Measurements from ENCODE around the gene PXDN.

- no peak for TF ChIP-seq POLR2A (IDR thresholded peaks at IDR 0.05)
- TF ChIP-seq, protein P1, sequence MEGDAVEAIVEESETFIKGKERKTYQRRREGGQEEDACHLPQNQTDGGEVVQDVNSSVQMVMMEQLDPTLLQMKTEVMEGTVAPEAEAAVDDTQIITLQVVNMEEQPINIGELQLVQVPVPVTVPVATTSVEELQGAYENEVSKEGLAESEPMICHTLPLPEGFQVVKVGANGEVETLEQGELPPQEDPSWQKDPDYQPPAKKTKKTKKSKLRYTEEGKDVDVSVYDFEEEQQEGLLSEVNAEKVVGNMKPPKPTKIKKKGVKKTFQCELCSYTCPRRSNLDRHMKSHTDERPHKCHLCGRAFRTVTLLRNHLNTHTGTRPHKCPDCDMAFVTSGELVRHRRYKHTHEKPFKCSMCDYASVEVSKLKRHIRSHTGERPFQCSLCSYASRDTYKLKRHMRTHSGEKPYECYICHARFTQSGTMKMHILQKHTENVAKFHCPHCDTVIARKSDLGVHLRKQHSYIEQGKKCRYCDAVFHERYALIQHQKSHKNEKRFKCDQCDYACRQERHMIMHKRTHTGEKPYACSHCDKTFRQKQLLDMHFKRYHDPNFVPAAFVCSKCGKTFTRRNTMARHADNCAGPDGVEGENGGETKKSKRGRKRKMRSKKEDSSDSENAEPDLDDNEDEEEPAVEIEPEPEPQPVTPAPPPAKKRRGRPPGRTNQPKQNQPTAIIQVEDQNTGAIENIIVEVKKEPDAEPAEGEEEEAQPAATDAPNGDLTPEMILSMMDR (IDR thresholded peaks at IDR 0.05) = no peak
These were observed 45.9 kb downstream of the PXDN start for GRCh38 chr2:1698188-1698945.

All from stomach (tissue), 4 donors.